HG03175 (cell line): ENCODE data around the gene PLA2G6.

Experiments
- ATAC-seq: cut with Tn5 transposase; IDR thresholded peaks from one replicate; pipeline ENCODE4 v1.9.1; 2021; ENCODE audit warnings: mild to moderate bottlenecking, moderate library complexity; ENCODE audit not compliant: unreplicated experiment

The PLA2G6 gene

DNA sequence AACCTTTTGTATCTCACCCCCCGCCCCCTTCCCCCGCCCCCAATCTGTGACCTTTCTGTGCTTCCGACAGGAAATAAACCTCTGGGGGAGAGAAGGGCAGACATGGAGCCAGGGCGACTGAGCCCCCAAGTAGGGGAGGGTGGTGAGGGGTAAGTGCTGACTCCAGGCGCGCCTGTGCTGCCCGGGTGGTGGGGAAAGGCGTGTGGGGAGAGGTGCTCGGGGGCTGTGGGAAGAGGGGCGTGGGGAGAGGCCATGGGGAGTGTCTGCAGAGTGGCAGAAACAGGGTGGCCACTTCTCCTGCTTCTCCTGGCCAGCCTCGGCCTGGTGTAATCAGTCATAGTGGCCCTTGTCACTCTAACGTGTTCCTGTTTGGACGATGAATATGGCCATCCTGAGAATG lies 105.7 kb downstream of the PLA2G6 start:
- ATAC-seq = no peak

DNA sequence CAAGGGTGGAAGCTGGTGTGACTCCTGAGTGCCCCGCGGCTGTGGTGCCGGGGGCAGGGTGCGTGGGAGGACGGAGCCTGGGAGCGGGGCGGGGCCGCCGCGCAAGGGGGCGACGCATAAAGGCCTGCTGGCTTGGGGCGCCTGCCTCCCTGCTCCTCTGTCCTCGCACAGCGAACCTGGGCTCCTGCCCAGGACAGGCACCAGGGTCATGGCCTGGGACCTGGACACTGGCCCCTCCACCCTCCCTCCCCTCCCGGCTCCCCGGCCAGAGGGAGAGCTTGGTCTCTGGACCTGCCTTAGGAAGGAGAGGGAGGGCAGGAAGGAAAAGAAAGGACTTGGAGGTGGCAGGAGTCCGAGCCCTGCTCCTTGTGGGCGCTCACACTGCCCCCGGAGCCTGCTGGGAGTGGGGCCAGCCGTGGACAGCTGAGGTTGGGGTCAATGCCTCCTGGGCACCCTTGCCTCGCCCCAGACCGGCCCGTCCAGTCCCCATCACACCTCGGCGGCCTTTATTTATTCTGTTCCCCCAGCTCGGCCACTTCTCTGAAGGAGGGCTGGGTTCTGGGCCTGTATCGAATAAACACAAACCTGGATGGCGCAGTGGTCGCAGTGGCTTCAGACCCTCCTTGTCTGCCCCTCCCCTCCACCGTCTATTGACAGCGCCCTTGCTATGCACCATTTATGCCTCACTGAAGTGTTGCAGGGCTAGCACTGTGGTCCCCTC lies 106.4 kb downstream of the PLA2G6 start:
- ATAC-seq = no peak

DNA sequence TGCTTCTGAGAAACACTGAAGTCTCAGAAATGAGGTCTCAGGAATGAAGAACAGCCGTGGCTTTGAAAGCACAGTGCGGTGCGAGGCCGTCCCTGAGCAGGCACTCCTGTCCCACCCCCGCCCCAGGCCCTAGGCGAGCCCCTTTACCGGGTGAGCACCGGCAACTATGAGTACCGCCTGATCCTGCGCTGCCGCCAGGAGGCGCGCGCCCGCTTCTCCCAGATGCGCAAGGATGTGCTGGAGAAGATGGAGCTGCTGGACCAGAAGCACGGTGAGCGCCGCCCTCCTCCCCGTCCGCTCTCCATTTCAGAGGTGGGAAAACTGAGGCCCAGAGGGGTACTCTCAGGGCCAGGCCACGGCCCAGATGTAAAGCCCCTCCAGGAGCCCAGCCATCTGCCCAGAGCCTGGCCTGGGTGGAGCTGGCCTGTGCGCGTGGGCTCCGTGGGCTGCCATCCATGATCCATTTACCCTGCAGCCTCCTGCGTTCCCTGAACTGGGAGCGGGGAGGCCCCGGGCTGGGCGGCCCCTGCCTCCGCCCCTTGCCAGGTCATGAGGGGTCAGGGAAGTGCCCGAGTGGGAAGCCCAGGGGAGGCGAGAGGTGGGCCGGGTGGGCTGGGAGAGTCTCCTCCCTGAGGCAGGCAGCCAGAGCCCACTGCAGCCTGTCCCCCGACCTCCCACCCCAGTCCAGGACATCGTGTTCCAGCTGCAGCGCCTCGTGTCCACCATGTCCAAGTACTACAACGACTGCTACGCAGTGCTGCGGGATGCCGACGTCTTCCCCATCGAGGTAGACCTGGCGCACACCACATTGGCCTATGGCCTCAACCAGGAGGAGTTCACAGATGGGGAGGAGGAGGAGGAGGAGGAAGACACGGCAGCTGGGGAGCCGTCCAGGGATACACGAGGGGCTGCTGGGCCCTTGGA lies 107.2 kb downstream of the PLA2G6 start:
- ATAC-seq = no peak

DNA sequence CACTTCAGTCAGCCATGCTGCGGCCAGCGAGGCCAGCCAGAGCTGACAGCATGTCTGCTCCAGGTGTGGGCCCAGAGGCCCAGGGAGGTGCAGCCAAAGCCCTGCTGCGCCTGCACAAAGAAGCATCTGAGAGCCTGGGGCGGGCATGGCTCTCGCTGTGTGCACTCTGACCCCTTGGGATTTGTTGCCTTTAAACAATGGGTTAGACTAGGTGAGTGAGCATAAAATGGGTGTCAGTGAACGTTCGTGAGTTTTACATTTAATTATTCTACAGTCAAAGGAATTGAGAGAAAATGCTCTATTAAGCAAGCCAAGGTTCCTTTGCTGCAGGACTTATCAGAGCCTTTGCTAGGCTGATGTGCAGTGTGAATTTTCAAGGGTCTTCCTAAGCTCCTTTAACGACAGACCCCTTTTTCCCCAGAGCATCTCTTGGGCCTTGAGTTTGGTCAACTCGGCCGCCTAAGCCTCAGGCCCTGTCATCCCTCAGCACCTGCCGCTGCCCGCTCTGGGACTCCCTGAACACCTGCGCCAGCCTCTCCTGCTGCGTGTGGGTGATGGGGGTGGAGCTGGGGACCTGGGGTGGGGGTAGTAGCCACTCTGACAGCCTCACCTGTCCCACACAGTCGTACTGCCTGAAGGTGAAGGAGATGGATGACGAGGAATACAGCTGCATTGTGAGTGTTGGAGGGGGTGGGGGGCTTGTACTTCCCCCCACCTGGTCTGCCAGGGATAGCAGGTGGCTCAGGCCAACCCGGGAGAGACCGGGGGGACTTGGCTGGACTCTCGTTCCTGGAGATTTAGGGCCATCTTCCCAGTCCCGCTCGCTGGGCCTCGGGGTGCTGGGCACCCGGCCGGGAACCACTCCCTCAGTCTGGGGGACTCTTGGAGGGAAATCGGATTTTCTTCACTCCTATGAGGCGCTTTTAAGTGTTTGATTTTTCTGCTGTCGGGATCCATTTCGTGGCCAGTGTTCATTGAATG lies 108.2 kb downstream of the PLA2G6 start:
- no peak for ATAC-seq

DNA sequence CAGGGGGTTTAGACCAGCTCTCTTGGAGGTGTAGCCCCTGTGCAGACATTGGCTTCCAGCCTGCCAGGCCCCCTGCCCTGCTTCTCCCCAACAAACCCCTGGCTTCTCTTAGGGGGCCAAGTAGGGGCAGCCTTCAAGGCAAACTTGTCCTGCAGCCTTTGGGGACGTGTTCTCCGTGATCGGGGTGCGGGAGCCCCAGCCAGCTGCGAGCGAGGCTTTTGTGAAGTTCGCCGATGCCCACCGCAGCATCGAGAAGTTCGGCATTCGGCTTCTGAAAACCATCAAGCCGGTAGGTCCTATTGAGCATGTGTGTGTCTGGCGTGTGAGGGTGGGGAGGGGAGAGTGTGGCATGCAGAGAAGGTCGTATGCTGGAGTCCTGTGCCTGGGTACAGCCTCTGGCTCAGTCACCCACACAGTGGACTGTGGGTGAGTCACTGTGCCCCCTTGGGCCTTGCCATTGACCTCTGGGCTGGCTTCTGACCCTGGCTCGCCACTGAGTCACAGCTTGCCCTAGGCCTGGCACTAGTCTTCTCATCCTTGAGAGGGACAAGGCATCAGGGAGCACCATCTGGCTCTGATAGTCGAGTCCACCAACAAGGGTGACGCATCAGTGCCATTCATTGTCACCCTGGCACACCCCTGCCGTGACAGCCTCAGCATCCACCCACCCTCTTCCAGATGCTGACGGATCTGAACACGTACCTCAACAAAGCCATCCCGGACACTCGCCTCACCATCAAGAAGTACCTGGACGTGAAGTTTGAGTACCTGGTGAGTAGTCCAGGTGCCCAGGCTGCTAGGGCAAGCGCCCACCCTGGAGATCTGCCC lies 109.1 kb downstream of the PLA2G6 start:
- ATAC-seq = no peak

DNA sequence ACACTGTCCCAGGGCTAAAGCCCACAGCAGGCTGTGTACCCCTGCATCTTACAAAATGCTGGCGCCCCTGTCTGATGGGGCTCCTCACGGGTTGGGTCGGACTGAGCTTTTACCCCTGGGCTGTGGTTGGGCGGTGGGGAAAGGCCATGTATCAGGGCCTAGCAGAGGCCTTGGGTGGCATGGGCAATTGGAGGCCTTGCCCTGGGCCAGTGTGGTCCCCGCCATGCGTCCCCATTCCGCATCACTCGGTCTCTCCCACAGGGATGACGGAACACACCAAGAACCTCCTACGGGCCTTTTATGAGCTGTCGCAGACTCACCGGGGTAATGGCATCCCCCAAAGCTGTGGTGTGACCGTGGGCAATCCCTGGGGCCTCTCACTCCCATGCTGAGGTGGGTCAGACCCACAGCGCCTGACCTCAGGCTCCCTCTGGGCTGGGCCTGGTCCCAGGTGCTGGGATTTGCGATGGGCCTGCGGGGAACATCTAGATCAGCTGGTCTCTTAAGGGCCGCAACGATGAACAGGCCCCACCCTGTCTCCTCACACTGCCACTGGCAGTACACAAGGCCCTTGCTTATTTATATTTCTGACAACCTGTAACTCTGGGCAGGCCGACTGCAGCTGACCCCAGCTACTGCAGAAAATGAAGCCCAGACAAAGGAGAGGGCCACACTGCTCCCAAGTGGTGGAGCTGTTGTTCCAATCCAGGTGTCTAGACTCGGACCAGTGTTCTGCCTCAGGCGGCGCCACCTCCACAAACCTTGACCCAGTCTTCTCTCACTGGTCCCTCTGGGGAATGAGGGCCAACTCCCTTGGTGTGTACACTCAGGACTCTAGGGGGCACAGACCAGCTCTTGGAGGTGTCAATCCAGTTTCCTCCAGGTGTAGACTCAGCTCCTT lies 110.0 kb downstream of the PLA2G6 start:
- no peak for ATAC-seq

DNA sequence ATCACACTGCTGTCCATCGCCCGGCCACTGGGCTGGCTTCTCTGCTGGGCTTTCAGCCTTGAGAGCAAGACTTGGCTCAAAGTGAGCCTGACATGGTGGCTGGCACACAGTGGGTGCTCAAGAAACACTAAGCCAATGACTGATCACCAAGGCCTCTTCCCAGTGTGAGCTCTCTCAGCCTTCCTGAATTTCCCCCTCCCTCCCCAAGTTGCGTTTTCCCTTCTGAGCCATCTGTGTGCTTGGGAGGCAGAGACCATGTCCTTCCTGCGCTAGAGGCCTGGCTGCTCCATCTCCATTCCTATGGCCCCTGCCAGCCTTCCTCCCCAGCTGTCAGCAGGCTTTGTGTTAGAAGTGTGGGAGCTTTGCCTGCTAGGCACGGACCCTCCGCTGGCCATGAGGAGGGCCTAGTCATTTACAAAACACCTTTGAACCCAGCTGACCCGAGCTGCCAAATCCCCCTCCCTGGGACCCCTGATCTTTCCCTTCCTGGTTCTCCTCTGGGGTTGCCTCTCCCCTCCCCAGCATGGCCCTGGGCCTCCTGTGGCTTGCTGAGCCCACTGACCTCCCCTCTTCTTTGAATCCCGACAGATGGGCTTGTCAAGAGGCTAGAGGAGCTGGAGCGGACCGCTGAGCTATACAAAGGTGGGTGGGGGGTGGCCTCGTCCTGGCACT lies 111.2 kb downstream of the PLA2G6 start:
- no peak for ATAC-seq

DNA sequence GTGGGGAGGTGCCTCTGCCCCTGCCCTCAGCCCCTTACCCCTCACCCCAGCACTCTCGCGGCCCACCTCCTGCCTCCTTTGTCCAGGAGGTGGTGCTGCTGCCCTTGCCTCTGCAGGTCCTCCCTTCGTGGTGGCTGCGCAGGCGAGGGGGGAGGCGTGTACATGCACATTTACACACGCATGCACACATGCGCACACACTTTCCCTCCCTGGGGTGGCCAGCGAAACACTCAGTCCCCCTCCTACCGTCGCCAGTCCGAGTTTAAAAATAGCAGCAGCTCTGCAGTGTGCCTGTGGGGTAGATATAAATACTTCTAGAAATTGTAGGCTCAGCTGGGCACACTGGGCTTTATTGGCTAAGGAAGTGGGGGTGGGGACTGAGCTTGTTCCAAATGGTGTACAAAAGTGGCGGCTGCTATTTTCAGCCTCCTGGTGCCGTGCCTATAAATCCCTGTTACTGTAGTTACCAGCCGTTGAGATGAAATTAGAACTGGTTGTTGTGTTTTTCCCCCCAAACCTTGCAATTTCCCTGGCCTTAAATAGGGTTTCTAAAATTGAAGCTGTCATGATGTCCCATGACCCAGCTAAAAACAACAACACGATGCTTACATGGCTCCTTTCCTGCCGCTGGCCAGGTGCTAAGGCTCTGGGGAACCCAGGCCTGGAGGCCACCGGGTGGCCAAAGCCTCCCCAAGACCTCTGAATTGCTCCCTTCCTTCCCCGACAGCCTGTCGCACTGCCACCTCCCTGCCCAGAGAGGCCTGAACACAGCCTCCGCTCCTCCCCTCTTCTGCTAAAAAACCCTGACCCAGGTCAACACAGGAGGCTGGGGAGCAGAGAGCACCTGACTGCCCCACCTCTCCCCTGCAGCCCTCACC lies 112.0 kb downstream of the PLA2G6 start:
- no peak for ATAC-seq

DNA sequence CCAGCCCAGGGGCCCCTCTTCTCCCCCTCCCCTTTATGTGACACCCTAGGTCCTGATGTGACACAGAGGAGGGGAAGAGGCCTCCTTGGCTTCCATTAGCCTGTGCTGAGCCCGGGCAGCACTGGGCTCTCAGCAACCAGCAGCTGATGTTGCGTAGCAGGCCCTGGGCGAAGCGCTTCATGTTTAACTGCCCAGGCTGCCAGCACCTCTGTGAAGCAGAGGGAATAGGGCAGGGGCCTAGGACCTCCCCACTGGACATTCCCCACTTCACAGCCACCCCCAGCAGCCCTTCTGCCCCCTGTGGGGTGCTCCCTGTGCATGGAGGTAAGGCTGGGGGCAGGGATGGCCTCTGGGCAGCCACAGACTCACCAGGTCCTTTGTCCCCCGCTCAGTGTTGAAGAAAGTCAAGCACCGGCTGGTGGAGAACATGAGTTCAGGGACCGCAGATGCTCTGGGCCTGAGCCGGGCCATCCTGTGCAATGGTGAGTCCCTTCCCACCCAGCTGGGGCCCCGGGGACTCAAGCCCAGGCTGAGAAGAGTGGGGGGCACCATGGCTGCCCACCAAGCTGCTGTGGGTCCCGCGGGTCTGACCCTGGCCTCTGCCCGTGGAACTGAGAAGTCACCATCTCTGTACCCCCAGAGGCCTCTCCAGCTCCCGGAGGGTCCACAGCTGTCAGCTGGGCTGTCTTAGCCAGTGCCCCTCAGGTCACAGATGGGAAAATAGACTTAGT lies 112.8 kb downstream of the PLA2G6 start:
- no peak for ATAC-seq

DNA sequence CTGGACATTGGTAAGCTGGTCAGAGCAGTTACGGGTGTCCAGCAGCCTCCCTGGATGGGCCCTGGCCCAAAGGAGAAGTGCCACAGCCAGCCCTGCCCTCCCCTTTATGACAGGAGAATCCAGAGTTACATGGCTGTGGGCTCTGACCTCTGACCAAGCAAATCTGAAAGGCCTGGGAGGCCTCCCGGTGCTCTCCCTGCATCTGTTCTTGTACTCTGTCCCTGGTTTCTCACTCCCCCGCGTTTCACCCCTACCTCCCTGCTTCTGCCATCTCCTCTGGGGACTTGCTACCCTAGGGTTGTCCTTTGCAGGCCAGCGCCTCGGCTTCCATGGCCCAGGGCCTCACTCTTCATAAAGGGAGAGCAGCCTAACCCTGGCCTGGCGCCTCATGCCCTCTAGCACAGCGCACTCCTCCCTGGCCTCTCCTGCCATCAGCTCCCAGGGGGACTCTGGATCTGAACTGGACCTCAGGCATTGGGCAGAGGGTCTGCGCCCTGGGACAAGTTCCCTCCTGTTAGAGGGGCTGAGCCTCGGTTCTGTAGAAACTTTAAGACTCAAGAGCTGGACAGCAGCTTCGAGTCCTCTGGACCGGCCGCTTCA lies 113.8 kb downstream of the PLA2G6 start:
- ATAC-seq = no peak

DNA sequence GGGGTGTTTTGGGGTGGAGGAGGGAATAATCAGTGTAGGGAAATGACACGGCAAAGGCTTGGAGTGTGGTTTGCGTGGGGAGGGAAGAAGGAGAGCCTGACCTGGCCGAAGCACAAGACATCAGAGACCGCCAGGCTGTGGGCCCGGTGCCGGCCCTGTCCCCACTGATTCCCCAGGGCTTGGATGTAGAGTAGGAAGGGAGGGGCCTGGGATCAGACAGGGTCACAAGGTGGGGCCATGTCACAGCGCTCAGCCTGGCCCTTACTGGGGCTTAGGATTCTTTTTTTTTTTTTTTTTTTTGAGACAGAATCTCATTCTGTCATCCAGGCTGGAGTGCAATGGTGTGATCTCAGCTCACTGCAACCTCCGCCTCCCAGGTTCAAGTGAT lies 114.6 kb downstream of the PLA2G6 start:
- no peak for ATAC-seq

DNA sequence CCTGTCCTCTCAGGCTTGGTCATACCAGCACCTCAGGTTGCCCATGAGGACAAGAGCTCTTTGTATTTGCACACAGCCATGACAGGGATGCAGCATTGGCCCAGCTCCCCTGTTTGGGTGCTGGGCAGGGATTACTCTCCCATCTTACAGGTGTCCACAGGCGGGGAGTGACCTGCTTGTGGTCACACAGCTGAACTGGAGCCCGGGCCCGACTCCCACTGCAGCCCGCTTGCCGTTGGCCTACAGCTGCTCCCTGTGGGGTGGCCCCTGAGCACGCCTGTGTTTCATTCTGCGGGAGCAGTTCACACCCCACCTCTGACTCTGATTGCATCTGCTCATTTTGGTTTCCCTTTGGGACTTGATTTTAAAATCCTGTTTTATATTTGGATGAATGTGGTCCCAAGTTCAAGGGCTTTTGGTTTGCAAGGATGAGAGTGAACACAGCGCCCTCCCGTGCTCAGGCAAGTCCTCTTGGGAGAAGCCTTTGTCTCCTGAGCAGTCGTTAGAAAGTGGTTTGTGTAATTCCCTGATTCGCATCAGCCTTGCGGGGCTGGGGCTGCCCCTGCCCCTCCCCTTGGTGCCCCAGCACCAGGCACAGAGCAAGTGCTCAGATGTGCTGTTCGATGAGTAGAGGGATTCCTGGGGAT lies 115.1 kb downstream of the PLA2G6 start:
- ATAC-seq = no peak

DNA sequence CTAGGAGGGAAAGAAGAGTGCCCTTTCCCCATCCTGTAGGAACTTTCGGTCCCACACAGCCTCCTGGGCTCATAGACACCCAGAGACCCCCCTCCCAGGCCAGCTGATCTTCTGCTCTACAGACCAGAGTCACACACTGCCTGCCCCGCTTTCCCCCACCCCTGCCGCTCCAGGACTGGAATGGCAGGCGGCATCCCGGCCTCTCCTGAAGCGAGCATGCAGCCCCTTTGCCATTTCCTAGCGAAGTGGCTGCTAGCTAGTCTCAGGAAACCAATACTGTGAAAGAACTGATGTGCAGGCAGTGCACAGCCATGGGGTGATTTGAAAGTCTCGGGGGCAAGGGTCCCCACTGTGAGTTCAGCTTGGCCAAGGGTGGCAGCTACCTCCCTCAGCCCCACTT lies 116.1 kb downstream of the PLA2G6 start:
- ATAC-seq = no peak

DNA sequence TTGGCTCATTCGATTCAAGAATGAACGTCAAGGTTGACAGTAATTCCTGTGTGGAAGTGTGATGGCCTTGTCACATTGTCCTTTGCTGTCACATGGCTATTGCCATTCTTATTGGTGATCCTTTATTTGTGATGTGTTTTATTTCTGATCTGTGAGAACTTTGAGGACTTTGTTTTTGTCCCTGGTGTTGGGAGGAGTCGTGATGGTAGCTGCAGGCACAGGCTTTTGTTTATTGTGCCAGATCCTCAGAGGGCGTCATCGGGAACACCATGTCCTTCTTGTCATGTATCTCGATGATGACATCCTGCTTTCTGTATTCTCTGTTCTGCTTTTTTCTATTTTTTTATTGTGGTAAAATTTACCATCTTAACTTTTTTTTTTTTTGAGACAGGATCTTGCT lies 118.8 kb downstream of the PLA2G6 start:
- no peak for ATAC-seq
